ENCODE measurements around the gene ZNF710. TPM values are rescaled to one million over a fixed set of nuclear protein-coding genes. Genes with fewer than 3 reads are reported as not detected.

Gene ZNF710
- total RNA-seq, 1 experiment from 2014 or later, result 40.7 TPM

GRCh38 chr15:89978914-89979313 lies 22.2 kb upstream of the ZNF710 start:
- H3K4me2 ChIP-seq (ENCODE audit: insufficient read depth, insufficient read length, low read length), result no peak overlapping the region
- no peak overlapping the region for H3K4ac ChIP-seq (ENCODE audit: low read depth, low read length)
- H4K20me1 ChIP-seq (ENCODE audit: control insufficient read depth, insufficient read depth, insufficient read length), result no peaks in the 10 kb centered on the region
- no peak overlapping the region for H3K27ac ChIP-seq (ENCODE audit: insufficient read length, low read depth, low read length)
- H2AFZ ChIP-seq (ENCODE audit: low read length), result no peak overlapping the region
- Mint-ChIP-seq H3K27ac (no peak overlapping the region), H3K36me3 (ENCODE audit: insufficient read depth in 1 of 3, low read depth in 3 of 3) (peaks cover 2 to 12% (median 2%) of the 10 kb centered on the region in 3 experiments; a peak in 4 of 7 replicates), H3K27me3 (ENCODE audit: low read depth) (peaks cover 69% of the 10 kb centered on the region), H3K4me1 (peaks cover 24 to 25% of the 10 kb centered on the region in 2 experiments), H3K4me3 (no peak overlapping the region), H3K9me3 (peaks cover 12 to 18% of the 10 kb centered on the region in 2 experiments)
- no peak overlapping the region for H2AK5ac ChIP-seq (ENCODE audit: insufficient read length, low read length)
- no peak overlapping the region for H3K18ac ChIP-seq (ENCODE audit: insufficient read length, low read depth, low read length)
- no peak overlapping the region for H3K23ac ChIP-seq (ENCODE audit: insufficient read length, low read depth, low read length)
- no peak overlapping the region for H3K9ac ChIP-seq (ENCODE audit: extremely low read depth, insufficient read length, low read length)
- TF ChIP-seq, protein P1, sequence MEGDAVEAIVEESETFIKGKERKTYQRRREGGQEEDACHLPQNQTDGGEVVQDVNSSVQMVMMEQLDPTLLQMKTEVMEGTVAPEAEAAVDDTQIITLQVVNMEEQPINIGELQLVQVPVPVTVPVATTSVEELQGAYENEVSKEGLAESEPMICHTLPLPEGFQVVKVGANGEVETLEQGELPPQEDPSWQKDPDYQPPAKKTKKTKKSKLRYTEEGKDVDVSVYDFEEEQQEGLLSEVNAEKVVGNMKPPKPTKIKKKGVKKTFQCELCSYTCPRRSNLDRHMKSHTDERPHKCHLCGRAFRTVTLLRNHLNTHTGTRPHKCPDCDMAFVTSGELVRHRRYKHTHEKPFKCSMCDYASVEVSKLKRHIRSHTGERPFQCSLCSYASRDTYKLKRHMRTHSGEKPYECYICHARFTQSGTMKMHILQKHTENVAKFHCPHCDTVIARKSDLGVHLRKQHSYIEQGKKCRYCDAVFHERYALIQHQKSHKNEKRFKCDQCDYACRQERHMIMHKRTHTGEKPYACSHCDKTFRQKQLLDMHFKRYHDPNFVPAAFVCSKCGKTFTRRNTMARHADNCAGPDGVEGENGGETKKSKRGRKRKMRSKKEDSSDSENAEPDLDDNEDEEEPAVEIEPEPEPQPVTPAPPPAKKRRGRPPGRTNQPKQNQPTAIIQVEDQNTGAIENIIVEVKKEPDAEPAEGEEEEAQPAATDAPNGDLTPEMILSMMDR (conservative IDR thresholded peaks at IDR 0.05), result no peak
- no peak overlapping the region for H3K14ac ChIP-seq (ENCODE audit: insufficient read depth, low read length)
- no peaks in the 10 kb centered on the region for H3K23me2 ChIP-seq (ENCODE audit: insufficient read length, low read depth, low read length, poor library complexity, severe bottlenecking)
- H4K91ac ChIP-seq (ENCODE audit: insufficient read length, low read depth, low read length), result no peak overlapping the region
- H2BK120ac ChIP-seq (ENCODE audit: low read depth, low read length, poor library complexity, severe bottlenecking), result no peak overlapping the region
- H3K56ac ChIP-seq (ENCODE audit: insufficient read length, low read depth, low read length), result no peak overlapping the region
- no peak overlapping the region for H2BK12ac ChIP-seq (ENCODE audit: insufficient read length, low read depth, low read length)
- no peak overlapping the region for H2BK15ac ChIP-seq (ENCODE audit: low read depth, low read length)
- no peak overlapping the region for H4K5ac ChIP-seq (ENCODE audit: insufficient read length, low read depth, low read length)
- no peak overlapping the region for H4K8ac ChIP-seq (replicated peaks; ENCODE audit: insufficient read length, low read depth, low read length)
- no CpG with 5 or more reads among the region's 7 CpGs for WGBS (ENCODE audit: extremely low coverage, insufficient read length, low lambda C conversion rate)
- H3T11ph ChIP-seq (ENCODE audit: low read length), result no peak overlapping the region
- peaks cover under 1% of the 10 kb centered on the region for H3K9me3 ChIP-seq (ENCODE audit: control insufficient read depth, low read depth, low read length)
- H2BK5ac ChIP-seq (ENCODE audit: insufficient read length, low read length), result no peak overlapping the region
- H3K27me3 ChIP-seq (ENCODE audit: insufficient read depth, low read length), result peaks cover 28% of the 10 kb centered on the region; the same call in 1 of the 2 replicates
- H3K4me1 ChIP-seq (ENCODE audit: insufficient read depth, low read length), result peaks cover 6% of the 10 kb centered on the region; the same call in 1 of the 2 replicates
- no peaks in the 10 kb centered on the region for H3K79me1 ChIP-seq (ENCODE audit: insufficient read depth, low read depth, low read length, poor library complexity, severe bottlenecking)
- no peak overlapping the region for H2BK20ac ChIP-seq (ENCODE audit: low read depth, low read length, poor library complexity, severe bottlenecking)
- no peak for DNase-seq
- no peaks in the 10 kb centered on the region for H3K79me2 ChIP-seq (ENCODE audit: insufficient read depth, low read length)
